ENCODE data around the gene INHBE. TPM values are rescaled to one million over a fixed set of nuclear protein-coding genes. Genes with fewer than 3 reads are reported as not detected.
A peak's percentile ranks its signal among the peaks of the same experiment; 100 is the strongest.

The INHBE gene
- total and polyA plus RNA-seq, 2 of the 8 experiments (the other 6 are each of a cell fraction or from before 2014, with no cell fraction given) = 10.2 to 18.8 TPM

- Histone ChIP-seq H2BK5ac (ENCODE audit: low read depth, low read length) (peak overlapping the region; percentile 99), H3K9ac (replicated peaks in 1 of 4; ENCODE audit: extremely low read depth in 1 of 4, low read depth in 3 of 4, low read length in 3 of 4) (peak overlapping the region in 2 of 4 experiments; percentile 56 to 62; a peak in 4 of 7 replicates), H4K8ac (ENCODE audit: extremely low read depth, insufficient read depth, low read length) (peak overlapping the region; percentile 97; the same call in 1 of the 2 replicates), H3K23ac (ENCODE audit: insufficient read length) (no peak overlapping the region), H3K18ac (ENCODE audit: extremely low read depth, low read length) (peak overlapping the region; percentile 100; the same call in 1 of the 2 replicates), H2AK5ac (ENCODE audit: low read depth, low read length) (peak overlapping the region; percentile 93; the same call in 1 of the 2 replicates), H3K56ac (replicated peaks; ENCODE audit: insufficient read length, low read depth, low read length) (no peak overlapping the region), H4K20me1 (replicated peaks in 1 of 2; ENCODE audit: control insufficient read depth in 1 of 2, insufficient read depth in 2 of 2, low read length in 2 of 2) (no peaks in the 10 kb centered on the region), H3K9me3 (ENCODE audit: insufficient read depth in 2 of 2, low read depth in 1 of 2, low read length in 1 of 2) (no peaks in the 10 kb centered on the region), H3K4me1 (replicated peaks in 1 of 4; ENCODE audit: control insufficient read depth in 3 of 4, insufficient read depth in 4 of 4, low read length in 3 of 4) (peaks cover 0 to 31% (median 20%) of the 10 kb centered on the region in 4 experiments; a peak in 6 of 7 replicates), H3K4me2 (ENCODE audit: insufficient read depth in 1 of 2, low read depth in 2 of 2, low read length in 2 of 2) (peak overlapping the region; percentile 28 to 95; a peak in 3 of 4 replicates), H2BK15ac (ENCODE audit: low read length) (0 out of 2 replicates have a peak overlapping the region, but pooled peaks have one; percentile 46), H4K91ac (replicated peaks; ENCODE audit: insufficient read length, low read length) (peak overlapping the region; percentile 96), H3K79me1 (ENCODE audit: low read depth, low read length) (no peaks in the 10 kb centered on the region), H2BK20ac (ENCODE audit: low read length) (no peak overlapping the region; the same call in 1 of the 2 replicates), H4K5ac (ENCODE audit: insufficient read length, low read depth, low read length) (peak overlapping the region; percentile 53), H3K4ac (replicated peaks; ENCODE audit: insufficient read length, low read depth, low read length) (peak overlapping the region; percentile 95), H2AFZ (ENCODE audit: low read length) (no peak overlapping the region), H3K36me3 (ENCODE audit: control insufficient read depth in 2 of 4, insufficient read depth in 4 of 4, low read length in 3 of 4) (peaks cover 0 to 4% (median 0%) of the 10 kb centered on the region in 4 experiments; a peak in 1 of 8 replicates), H3K23me2 (ENCODE audit: low read depth, low read length) (peaks cover 9% of the 10 kb centered on the region), H3K4me3 (ENCODE audit: extremely low read depth in 1 of 4, insufficient read depth in 2 of 4, low read depth in 3 of 4, low read length in 4 of 4) (peak overlapping the region in 1 of 4 experiments; percentile 91; a peak in 1 of 8 replicates), H2BK12ac (ENCODE audit: low read depth, low read length) (peak overlapping the region; percentile 97), H2BK120ac (replicated peaks; ENCODE audit: low read depth, low read length) (no peak overlapping the region), H3K14ac (ENCODE audit: insufficient read length) (no peak overlapping the region), H3K79me2 (ENCODE audit: control insufficient read depth in 1 of 2, insufficient read depth in 2 of 2, low read length in 2 of 2) (peaks cover 0 to 13% of the 10 kb centered on the region in 2 experiments; a peak in 1 of 4 replicates), H3K27ac (ENCODE audit: low read depth, low read length) (peak overlapping the region; percentile 82; the same call in 1 of the 2 replicates), H3K27me3 (replicated peaks in 1 of 4; ENCODE audit: control insufficient read depth in 3 of 4, extremely low read depth in 1 of 4, insufficient read depth in 3 of 4, low read length in 3 of 4) (no peaks in the 10 kb centered on the region)
- ChIA-PET POLR2A (ENCODE audit: partially characterized antibody) (interaction anchor here (0.5 to 11.2 kb wide), 17 partner anchors 10 to 324 kb away, joined by 3 to 168 read pairs (median 25); partner anchors contain the start of genes INHBC, R3HDM2, SHMT2 and STAC3), CTCF (ENCODE audit: partially characterized antibody) (interaction anchor here (0.7 to 18.5 kb wide), 26 partner anchors 10 to 1326 kb away, joined by 3 to 478 read pairs (median 10); partner anchors contain the start of genes ARHGAP9, INHBC, MARS1 and STAC3)
- no peak for DNase-seq (ENCODE audit: low read depth in 1 of 2, low spot score in 2 of 2)
- FAIRE-seq = no peak
- TF ChIP-seq SIRT6 (IDR thresholded peaks at IDR 0.05; ENCODE audit: low read length) (no peak), CTBP2 (IDR thresholded peaks at IDR 0.05; ENCODE audit: borderline replicate concordance, insufficient read depth, insufficient read length, low read length) (no peak), SIX5 (IDR thresholded peaks at IDR 0.05; ENCODE audit: low read depth, low read length) (no peak)
- WGBS, 2 experiments (ENCODE audit: extremely low coverage in 1 of 2, insufficient coverage in 1 of 2, insufficient read length in 1 of 2, insufficient replicate concordance in 2 of 2, low coverage in 1 of 2, low lambda C conversion rate in 2 of 2, missing lambda C conversion rate in 1 of 2) = 82% methylated on average over 2 of the region's 2 CpGs; no CpG with 5 or more reads in 1 of the 2 experiments
Measured at GRCh38 chr12:57454213-57454565, 918 bp upstream of the INHBE start.
